Activated T-helper 1 cell treated with anti-CD3 and anti-CD28 coated beads, Interleukin-12 subunit alpha, Interleukin-12 subunit beta, Interleukin-2, Interleukin-4 antibody, amounts not matched to agents 30 ng/mL and 10 ng/mL and 1 ng/mL, durations not matched to agents 14 hours and 24 hours and 36 hours (primary cell): ENCODE data around the gene TRIO. TPM values are rescaled to one million over a fixed set of nuclear protein-coding genes. Genes with fewer than 3 reads are reported as not detected.

Experiments
- DNase-seq: peaks from one replicate; pipeline ENCODE4 v3.0.0; 2021; ENCODE audit warnings: low spot score
- H3K27ac Mint-ChIP-seq: one replicate; pipeline ENCODE4 v1.8.0; 2021; ENCODE audit warnings: mild to moderate bottlenecking, mixed read lengths
- H3K27me3 Mint-ChIP-seq: one replicate; pipeline ENCODE4 v1.8.0; 2022; ENCODE audit warnings: mild to moderate bottlenecking, moderate library complexity, mixed read lengths; ENCODE audit not compliant: insufficient read depth
- H3K36me3 Mint-ChIP-seq: one replicate; pipeline ENCODE4 v1.8.0; 2021; ENCODE audit warnings: low read depth, mixed read lengths
- H3K4me1 Mint-ChIP-seq: one replicate; pipeline ENCODE4 v1.8.0; 2021; ENCODE audit warnings: low read depth, mixed read lengths
- H3K4me3 Mint-ChIP-seq: one replicate; pipeline ENCODE4 v1.8.0; 2021; ENCODE audit warnings: mild to moderate bottlenecking, moderate library complexity, mixed read lengths
- H3K9me3 Mint-ChIP-seq: one replicate; pipeline ENCODE4 v1.8.0; 2021; ENCODE audit warnings: mixed read lengths
- intact Hi-C: fragments of 100-400 bp; cut with micrococcal nuclease; formaldehyde crosslinking; loops from one replicate; pipeline ENCODE4 v1.15.1; 2024
- total RNA-seq: library from RNA; stranded (reverse); gene quantifications from 2 replicates; pipeline ENCODE4 v1.2.3, GENCODE V29; 2022

The TRIO gene
- total RNA-seq, 1 donor from 2014 or later, result 11.4 TPM

DNA sequence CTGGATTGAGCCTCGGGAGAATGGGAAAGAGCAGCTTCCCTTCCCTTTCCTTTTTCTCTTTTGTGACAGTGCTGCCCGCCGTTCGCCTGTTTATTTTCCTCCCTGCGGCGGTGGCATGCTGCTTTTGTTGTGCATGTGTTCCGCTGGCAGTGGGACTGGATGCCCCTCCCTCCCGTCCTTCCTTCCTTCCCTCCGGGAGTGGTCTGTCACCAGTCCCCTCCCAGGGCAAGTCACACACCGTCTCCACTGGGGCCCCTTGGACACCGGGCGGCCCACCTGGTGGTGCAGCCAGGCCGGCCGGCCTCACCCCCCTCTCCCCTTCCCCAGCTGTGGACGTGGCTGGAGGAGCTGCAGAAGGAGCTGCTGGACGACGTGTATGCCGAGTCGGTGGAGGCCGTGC is 214.7 kb downstream of the TRIO start:
- no peak for DNase-seq
- H3K27me3 Mint-ChIP-seq, result peaks cover 3% of the 10 kb centered on the region
- no peak overlapping the region for H3K4me3 Mint-ChIP-seq
- no peaks in the 10 kb centered on the region for H3K36me3 Mint-ChIP-seq
- no peak overlapping the region for H3K27ac Mint-ChIP-seq
- H3K4me1 Mint-ChIP-seq, result no peaks in the 10 kb centered on the region
- no peaks in the 10 kb centered on the region for H3K9me3 Mint-ChIP-seq
- intact Hi-C loops, result loop anchor here (10.0 kb wide), 1 partner anchor 253 kb away; no protein-coding TSS in a partner anchor

- DNase-seq, result no peak
- Mint-ChIP-seq H3K36me3 (no peaks in the 10 kb centered on the region), H3K4me3 (no peak overlapping the region), H3K4me1 (no peaks in the 10 kb centered on the region), H3K9me3 (no peaks in the 10 kb centered on the region), H3K27ac (no peak overlapping the region), H3K27me3 (peaks cover 3% of the 10 kb centered on the region)
- intact Hi-C loops, result loop anchor here (10.0 kb wide), 1 partner anchor 254 kb away; no protein-coding TSS in a partner anchor
Observed at GRCh38 chr5:14358536-14358935, 215.4 kb downstream of the TRIO start.

- no peaks in the 10 kb centered on the region for H3K9me3 Mint-ChIP-seq
- H3K4me3 Mint-ChIP-seq, result no peak overlapping the region
- peaks cover 8% of the 10 kb centered on the region for H3K4me1 Mint-ChIP-seq
- no peak for DNase-seq
- intact Hi-C loops, result loop anchor here (5.0 to 10.0 kb wide), 3 partner anchors 255 to 372 kb away; no protein-coding TSS in a partner anchor
- H3K36me3 Mint-ChIP-seq, result no peaks in the 10 kb centered on the region
- H3K27me3 Mint-ChIP-seq, result peaks cover 3% of the 10 kb centered on the region
- H3K27ac Mint-ChIP-seq, result no peak overlapping the region
Observed at GRCh38 chr5:14359069-14360043, 216.2 kb downstream of the TRIO start.

- intact Hi-C loops, result loop anchor here (5.0 kb wide), 2 partner anchors 365 to 375 kb away; no protein-coding TSS in a partner anchor
- Mint-ChIP-seq H3K4me3 (no peak overlapping the region), H3K36me3 (no peaks in the 10 kb centered on the region), H3K27me3 (no peaks in the 10 kb centered on the region), H3K9me3 (no peaks in the 10 kb centered on the region), H3K27ac (no peak overlapping the region), H3K4me1 (peaks cover 38% of the 10 kb centered on the region)
- DNase-seq, result no peak
Observed at GRCh38 chr5:14362491-14362890, 219.3 kb downstream of the TRIO start.

GRCh38 chr5:14364096-14364495 is 221.0 kb downstream of the TRIO start:
- intact Hi-C loops, result loop anchor here (1.0 to 5.0 kb wide), 7 partner anchors 12 to 639 kb away; partner anchors contain the start of gene OTULINL
- Mint-ChIP-seq H3K27me3 (no peaks in the 10 kb centered on the region), H3K27ac (no peak overlapping the region), H3K4me3 (no peak overlapping the region), H3K9me3 (no peaks in the 10 kb centered on the region), H3K4me1 (peaks cover 53% of the 10 kb centered on the region), H3K36me3 (no peaks in the 10 kb centered on the region)
- DNase-seq, result no peak

DNA sequence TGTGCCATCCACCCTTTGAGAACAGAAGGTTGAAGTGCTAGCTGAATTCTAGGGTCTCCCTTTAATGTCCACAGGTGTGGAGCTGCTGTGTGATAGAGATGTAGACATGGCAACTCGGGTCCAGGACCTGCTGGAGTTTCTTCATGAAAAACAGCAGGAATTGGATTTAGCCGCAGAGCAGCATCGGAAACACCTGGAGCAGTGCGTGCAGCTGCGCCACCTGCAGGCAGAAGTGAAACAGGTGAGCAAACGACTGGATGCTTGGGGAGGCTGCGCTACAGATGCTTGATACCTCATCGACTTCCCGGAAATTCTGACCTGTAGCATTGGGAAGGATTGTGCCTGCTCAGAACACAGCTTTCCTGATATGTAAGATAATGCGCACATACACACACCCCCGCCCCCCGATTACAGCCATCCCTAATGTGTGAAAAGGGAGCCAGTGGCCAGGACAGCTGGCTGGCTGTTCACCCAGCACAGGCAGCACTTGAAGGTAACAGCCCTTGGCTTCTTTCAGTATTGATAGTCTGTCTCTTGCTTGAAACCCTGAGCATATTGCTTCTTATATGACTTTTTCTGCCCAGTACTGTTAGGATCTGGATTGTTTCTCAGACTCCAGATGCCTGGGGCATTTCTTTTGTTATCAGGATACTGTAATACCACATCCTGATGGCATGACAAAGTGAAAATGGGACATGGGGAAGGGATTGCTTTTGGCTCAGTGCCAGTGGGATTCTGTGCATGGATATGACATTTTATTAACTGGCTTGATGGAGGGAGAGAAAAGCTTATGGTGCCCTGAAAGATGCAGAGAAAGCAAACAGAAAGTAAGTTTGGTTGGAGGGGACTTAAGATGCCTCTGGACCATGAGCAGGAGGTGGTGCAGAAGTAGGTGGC is 221.7 kb downstream of the TRIO start:
- Mint-ChIP-seq H3K36me3 (no peaks in the 10 kb centered on the region), H3K9me3 (no peaks in the 10 kb centered on the region), H3K27me3 (no peaks in the 10 kb centered on the region), H3K4me1 (peaks cover 54% of the 10 kb centered on the region), H3K4me3 (no peak overlapping the region), H3K27ac (peak overlapping the region; percentile 24)
- intact Hi-C loops, result loop anchor here (1.0 to 5.0 kb wide), 7 partner anchors 13 to 638 kb away; partner anchors contain the start of gene OTULINL
- DNase-seq, result no peak

DNA sequence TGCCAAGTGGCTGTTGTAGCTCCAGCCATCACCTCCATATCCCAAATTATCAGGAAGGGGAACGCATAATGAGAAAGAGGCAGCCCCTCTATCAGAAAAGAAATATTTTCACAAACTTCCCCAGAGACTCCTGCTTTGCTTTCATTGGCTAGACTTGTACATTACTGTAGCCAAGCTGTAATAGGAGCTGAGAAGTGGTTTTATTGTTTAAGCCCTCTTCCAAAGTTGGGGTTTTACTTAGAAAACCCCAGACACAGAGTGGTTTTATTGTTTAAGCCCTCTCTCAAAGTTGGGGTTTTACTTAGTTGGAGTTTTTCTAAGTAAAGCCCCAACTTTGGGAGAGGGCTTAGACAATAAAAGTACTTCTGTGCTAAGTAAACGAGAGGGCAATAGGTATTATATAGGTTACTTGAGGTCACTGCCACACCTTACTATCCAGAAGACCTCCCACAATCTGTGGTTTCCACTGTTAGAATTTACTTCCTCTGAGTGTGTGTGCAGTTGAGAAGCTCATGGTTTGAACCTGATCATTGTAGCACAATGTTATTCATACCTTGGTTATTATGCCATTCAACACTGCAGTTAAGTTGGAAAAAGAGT is 222.8 kb downstream of the TRIO start:
- H3K4me1 Mint-ChIP-seq, result peaks cover 54% of the 10 kb centered on the region
- peak overlapping the region; percentile 71 for H3K27ac Mint-ChIP-seq
- H3K27me3 Mint-ChIP-seq, result no peaks in the 10 kb centered on the region
- no peak overlapping the region for H3K4me3 Mint-ChIP-seq
- H3K9me3 Mint-ChIP-seq, result no peaks in the 10 kb centered on the region
- DNase-seq, result peak; percentile 16
- H3K36me3 Mint-ChIP-seq, result no peaks in the 10 kb centered on the region
- intact Hi-C loops, result loop anchor here (2.0 kb wide), 2 partner anchors 215 to 637 kb away; partner anchors contain the start of gene OTULINL

- Mint-ChIP-seq H3K27ac (no peak overlapping the region), H3K36me3 (no peaks in the 10 kb centered on the region), H3K4me3 (no peak overlapping the region), H3K27me3 (no peaks in the 10 kb centered on the region), H3K4me1 (peaks cover 54% of the 10 kb centered on the region), H3K9me3 (no peaks in the 10 kb centered on the region)
- intact Hi-C loops, result no loop called here
- DNase-seq, result no peak
Observed at GRCh38 chr5:14366763-14367162, 223.6 kb downstream of the TRIO start.

DNA sequence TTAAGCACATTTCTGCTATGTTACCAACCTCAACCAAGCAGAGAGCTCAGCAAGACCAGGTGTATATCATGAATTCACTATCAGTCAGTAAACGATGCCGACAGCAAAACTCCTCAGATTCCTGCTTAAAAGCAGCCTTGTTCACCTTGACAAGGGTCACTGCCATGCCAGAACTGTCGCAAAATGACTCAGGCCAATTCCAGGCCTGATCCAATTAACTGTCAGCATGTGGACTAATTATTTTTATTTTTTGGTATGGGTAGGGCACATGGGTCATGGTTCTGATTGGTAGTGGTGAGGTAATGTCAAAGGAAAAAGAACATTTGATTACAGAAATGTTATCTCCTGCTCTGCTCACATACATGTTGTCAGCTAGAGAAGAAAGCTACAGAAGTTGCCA is 224.2 kb downstream of the TRIO start:
- intact Hi-C loops, result no loop called here

GRCh38 chr5:14369780-14370179 is 226.6 kb downstream of the TRIO start:
- Mint-ChIP-seq H3K36me3 (no peaks in the 10 kb centered on the region), H3K4me1 (peaks cover 42% of the 10 kb centered on the region), H3K9me3 (no peaks in the 10 kb centered on the region), H3K4me3 (no peak overlapping the region), H3K27ac (no peak overlapping the region), H3K27me3 (peaks cover 3% of the 10 kb centered on the region)
- intact Hi-C loops, result no loop called here
- DNase-seq, result no peak

More for the DNA sequence above, 224.2 kb downstream of the TRIO start:
- Mint-ChIP-seq H3K36me3 (no peaks in the 10 kb centered on the region), H3K4me1 (peaks cover 54% of the 10 kb centered on the region), H3K4me3 (no peak overlapping the region), H3K9me3 (no peaks in the 10 kb centered on the region), H3K27ac (no peak overlapping the region), H3K27me3 (no peaks in the 10 kb centered on the region)
- DNase-seq, result no peak

- peaks cover 6% of the 10 kb centered on the region for H3K27me3 Mint-ChIP-seq
- intact Hi-C loops, result no loop called here
- H3K4me1 Mint-ChIP-seq, result peaks cover 36% of the 10 kb centered on the region
- no peak for DNase-seq
- no peaks in the 10 kb centered on the region for H3K36me3 Mint-ChIP-seq
- H3K9me3 Mint-ChIP-seq, result no peaks in the 10 kb centered on the region
- no peak overlapping the region for H3K4me3 Mint-ChIP-seq
- no peak overlapping the region for H3K27ac Mint-ChIP-seq
Observed at GRCh38 chr5:14370386-14370785, 227.2 kb downstream of the TRIO start.

GRCh38 chr5:14373685-14374084 is 230.5 kb downstream of the TRIO start:
- Mint-ChIP-seq H3K4me1 (peaks cover 6% of the 10 kb centered on the region), H3K27ac (no peak overlapping the region), H3K4me3 (no peak overlapping the region), H3K27me3 (peaks cover 8% of the 10 kb centered on the region), H3K9me3 (no peaks in the 10 kb centered on the region), H3K36me3 (no peaks in the 10 kb centered on the region)
- intact Hi-C loops, result no loop called here
- no peak for DNase-seq
